NCI-H345 (cell line): ENCODE measurements around the gene A1CF.
"Not testable (repeated sequence)": the region's sequence is repeated elsewhere in the genome, so short reads cannot be mapped to it uniquely, and the experiment has no call there.

Source experiments
- DNase-seq: peaks from one replicate; lab custom pipeline; 2025; lab: John Stamatoyannopoulos, UW

A1CF gene, protein sequence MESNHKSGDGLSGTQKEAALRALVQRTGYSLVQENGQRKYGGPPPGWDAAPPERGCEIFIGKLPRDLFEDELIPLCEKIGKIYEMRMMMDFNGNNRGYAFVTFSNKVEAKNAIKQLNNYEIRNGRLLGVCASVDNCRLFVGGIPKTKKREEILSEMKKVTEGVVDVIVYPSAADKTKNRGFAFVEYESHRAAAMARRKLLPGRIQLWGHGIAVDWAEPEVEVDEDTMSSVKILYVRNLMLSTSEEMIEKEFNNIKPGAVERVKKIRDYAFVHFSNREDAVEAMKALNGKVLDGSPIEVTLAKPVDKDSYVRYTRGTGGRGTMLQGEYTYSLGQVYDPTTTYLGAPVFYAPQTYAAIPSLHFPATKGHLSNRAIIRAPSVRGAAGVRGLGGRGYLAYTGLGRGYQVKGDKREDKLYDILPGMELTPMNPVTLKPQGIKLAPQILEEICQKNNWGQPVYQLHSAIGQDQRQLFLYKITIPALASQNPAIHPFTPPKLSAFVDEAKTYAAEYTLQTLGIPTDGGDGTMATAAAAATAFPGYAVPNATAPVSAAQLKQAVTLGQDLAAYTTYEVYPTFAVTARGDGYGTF

GRCh38 chr10:50885097-50885859 is at the start of gene A1CF:
A1CF (minus strand) TSS chr10:50885627; CDS start chr10:50859940, 25,687 bp downstream.
- no peak for DNase-seq

DNA sequence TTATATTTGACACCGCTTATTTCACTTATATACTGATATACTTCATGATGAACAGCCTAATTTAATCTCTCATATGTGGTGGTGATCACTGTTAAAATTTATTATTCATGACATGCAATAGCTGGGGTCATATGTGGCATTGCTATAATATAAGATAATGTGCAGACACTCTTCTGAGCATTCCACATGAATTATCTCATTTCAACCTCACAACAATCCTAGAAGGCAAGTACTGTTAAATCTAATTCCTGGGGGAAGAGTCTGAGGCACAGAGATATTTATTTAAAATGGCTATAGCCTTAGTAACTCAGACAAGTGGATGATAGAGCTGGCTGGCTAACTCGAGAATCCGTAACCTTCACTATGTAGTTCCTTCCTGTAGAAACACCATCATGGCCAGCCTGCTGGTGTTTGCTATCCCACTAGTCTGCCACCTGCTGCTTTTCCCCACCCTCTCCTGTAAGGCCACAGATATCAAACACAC is 46.6 kb upstream of the A1CF start:
- DNase-seq = no peak

DNA sequence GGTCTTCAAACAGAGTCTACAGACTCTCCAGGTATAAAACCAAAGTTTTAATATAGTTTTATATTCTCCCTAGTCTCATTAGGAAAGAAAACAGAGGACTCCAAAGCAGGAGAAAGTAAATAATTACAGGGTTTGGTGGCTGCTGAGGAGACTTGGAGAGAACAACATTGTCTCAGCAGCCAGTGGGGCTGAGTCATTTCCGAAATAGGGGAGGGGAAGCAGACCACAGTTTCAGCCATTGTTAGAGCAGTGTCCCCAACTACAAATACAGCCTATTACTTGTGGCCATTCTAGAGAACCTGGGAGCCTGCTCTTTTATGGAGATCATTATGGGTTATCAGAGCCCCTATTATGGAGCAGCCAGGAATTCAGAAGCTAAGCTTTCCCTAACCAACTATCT is 44.2 kb upstream of the A1CF start:
- no peak for DNase-seq

DNA sequence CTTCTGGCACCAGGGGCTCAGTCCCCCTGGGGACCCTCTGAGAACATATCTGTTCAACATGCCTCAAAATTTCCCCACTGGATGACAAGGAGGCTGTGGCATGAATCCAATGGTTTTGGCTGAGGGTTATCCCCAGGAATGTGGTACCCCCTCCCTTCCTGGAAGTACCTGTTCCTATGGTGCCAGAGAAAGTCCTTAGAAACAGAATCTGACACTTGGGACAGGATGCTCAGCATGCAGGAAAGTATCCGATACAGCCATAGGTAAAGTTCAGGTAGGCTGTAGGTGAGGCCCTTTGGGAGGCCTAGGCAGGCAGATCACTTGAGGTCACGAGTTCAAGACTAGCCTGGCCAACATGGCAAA is 42.7 kb upstream of the A1CF start:
- DNase-seq = no peak

DNA sequence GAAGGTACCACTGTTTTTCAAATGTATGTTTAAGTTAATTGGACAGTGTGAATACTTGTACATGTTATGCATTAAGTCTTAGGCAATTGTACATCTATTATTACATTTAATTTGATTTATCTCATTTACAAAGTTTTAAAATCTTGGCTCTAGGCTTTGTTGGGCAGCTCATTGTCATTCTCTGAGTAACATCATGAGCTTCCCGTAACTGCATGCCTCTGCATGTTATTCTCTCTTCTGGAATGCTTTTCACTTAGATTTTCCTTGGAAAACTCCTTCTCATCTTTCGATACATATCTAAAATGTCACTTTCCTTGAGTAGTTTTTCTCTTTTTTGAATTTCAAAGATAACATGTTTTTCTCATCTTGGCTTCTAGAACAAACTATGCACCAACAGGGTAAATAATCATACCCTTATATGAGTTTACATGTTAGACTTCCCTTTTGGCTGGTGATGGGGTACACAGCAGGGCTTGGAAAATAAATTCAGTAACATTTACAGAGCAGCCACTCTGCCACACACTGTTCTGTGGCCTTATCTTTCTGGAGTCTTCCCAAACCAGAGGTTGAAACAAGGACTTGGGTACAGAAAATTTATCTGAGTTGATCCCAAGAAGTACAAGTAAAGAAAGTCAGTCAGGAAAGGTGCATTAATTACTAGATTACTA is 42.2 kb upstream of the A1CF start:
- DNase-seq = no peak

GRCh38 chr10:50923471-50923870 is 38.0 kb upstream of the A1CF start:
- DNase-seq = not testable (repeated sequence)

DNA sequence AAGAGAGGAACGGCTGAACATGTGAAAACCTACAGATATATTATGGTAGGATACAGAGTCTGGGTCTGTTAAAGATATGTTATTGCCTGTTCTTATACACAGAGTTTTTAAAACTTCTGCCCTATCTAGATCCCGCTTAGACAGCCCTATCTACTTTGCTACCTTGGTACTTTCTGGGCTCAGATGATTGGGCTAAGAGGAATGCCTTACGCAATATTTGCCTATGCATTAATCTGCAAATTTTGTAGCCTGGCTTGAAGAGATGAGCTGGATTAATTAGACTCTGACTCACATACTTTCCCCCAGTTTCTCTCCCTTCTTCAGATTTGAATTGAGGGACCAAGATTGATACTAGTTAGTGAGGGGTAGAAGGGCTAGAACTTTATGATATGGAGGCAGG is 33.6 kb upstream of the A1CF start:
- no peak for DNase-seq

DNA sequence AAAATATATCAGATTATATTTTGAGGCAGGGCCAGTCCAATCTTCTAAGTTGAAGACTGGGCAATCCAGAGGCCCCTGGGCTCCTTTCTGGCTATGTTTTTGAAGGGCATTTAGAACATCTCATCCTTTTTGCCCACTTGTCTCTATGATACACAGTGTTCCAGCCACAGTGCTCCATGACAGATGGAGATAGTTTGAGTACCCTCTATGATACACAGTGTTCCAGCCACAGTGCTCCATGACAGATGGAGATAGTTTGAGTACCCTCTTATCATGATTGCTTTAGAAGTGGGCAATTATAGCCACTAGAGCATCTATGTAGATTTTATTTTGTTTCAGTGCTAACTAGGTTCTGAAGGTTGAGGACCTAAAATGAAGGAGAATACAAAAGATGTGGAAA is 33.1 kb upstream of the A1CF start:
- no peak for DNase-seq

DNA sequence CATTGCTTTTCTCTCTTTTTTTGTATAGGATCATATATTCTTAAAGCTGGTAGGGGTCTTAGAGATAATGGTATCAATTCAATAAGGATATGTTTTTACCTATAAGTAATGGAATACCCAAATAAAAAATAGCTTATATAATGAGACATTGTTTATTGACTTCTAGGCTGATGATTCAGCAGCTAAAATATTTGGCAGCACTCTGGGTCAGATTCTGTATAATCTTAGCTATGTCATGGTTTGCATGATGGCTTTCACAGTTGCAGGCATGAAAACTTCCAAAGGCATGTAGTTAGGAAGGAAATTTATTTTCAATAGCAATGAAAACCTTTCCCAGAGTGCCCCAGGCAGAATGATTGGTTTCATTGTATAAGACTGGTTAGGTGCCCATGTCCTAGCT is 32.1 kb upstream of the A1CF start:
- no peak for DNase-seq

DNA sequence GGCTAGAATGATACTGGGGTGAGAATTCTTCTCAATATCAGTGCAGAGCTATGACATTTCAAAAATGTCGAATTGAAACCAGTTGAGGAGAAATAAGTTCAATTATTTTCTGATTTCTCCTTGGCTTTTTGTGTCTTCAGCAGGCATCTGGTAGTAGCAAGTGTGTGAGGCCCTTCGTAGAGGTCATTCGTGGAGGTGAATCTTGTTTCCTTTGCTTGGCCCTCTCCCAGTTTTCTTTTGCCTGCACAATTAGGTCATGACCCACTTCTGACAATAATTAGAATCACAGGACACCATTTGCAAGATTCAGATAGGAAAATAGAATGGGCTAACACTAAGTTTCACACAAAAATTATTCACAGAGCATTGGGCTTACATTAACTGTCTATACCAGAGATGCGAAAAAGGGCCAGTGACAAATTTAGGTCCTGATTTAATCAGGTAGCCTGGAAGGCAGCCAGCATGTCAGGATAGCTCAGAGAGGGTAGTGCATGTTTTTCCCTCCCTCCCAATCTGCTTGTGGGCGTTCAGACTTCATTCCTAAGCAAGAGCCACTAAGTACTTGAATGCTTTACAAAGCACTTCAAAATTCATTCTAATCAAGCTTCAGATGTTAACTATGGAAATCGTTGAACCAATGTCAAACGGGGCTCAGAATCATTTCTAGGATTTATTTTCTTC is 24.0 kb upstream of the A1CF start:
- no peak for DNase-seq

DNA sequence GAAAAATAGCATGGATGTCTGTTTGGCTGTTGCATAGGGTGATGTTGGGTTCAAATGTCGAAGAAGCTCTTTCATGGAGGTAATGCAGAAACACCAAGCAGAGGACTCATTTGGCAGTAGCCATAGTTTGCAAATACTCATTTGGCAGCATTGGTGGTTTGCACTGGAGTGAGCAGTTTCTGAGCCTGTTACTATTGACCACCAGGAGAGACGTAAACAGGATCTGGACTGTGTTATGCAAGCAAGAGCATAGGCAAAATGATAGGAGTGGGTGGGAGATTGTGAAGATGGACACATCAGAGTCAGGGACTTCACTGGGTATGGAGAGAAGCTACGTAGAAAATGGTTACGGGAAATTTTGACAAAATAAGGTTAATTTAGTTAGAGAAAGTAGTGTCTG is 22.9 kb upstream of the A1CF start:
- DNase-seq = no peak

GRCh38 chr10:50905797-50906196 is 20.4 kb upstream of the A1CF start:
- DNase-seq = not testable (repeated sequence)

GRCh38 chr10:50896721-50897120 is 11.3 kb upstream of the A1CF start:
- DNase-seq = no peak

DNA sequence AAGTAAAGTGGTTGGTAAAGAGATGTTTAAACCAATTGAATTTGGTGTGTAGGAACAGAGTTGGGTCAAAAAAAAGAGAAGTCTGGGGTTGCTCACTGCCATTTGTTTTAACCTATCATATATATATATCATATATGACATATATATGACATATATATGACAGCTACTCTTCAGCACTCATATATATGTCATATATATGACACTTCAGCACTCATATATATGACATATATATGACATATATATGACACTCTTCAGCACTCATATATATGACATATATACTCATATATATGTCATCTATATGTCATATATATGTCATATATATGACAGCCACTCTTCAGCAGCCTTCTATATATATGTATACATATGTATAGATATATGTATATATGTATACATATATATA is 8.9 kb upstream of the A1CF start:
- DNase-seq = no peak

DNA sequence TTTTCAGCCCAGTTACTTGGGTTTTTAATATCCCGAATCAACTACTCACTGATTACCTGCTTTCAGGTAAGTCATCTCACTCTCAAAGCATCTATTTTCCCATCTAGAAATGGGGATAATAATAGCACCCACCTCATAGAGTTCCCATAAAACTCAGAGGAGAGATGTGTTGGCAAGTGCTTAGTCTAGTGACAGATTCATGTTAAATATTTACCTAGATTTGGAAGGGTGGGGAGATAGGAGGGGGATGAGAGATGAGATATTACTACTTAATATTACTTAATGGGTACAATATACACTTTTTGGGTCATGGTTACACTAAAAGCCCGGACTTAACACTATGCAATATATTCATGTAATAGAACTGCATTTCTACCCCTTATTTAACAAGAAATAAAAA is 7.0 kb upstream of the A1CF start:
- DNase-seq = no peak

GRCh38 chr10:50884302-50884701 is 1.1 kb downstream of the A1CF start:
- DNase-seq = no peak

GRCh38 chr10:50883629-50884028 is 1.8 kb downstream of the A1CF start:
- DNase-seq = no peak

- no peak for DNase-seq
Measured at GRCh38 chr10:50882540-50882983, 2.9 kb downstream of the A1CF start.

GRCh38 chr10:50881046-50881445 is 4.4 kb downstream of the A1CF start:
- DNase-seq = not testable (repeated sequence)

- DNase-seq = no peak
Measured at GRCh38 chr10:50876429-50876828, 9.0 kb downstream of the A1CF start.

- peak; percentile 52 for DNase-seq
Measured at GRCh38 chr10:50874723-50875122, 10.7 kb downstream of the A1CF start.

GRCh38 chr10:50866317-50866716 is 19.1 kb downstream of the A1CF start:
- no peak for DNase-seq
